ENCODE results near the gene MAP2K5. TPM values are rescaled to one million over a fixed set of nuclear protein-coding genes. Genes with fewer than 3 reads are reported as not detected.
"Not testable (repeated sequence)": the region's sequence is repeated elsewhere in the genome, so short reads cannot be mapped to it uniquely, and the experiment has no call there.

The MAP2K5 gene
- total and polyA plus RNA-seq, 8 donors = 1.8 to 94.6 (median 11.1) TPM

DNA sequence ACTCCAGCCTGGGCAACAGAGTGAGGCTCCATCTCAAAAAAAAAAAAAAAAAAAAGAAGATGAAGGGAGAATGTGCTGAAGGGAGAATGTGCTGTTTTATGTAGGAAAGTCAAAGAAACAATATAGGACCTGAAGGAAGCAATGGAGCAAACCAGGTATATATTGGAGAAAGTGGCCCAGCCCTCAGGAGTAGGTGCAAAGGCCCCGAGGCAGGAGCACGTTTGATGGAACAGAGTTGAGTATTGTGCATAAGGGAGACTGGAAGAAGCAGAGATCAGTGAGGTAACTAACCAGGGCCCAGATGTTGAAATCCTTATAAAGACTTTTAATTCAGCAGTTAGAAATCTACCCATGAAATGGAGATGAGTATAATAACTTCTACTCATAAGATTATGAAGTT lies 79.6 kb downstream of the MAP2K5 start:
- Histone ChIP-seq H3K4me3 (no peak overlapping the region), H3K27ac (no peak overlapping the region), H3K36me3 (peaks cover 0 to 24% (median 13%) of the 10 kb centered on the region in 4 donors), H3K9me3 (no peaks in the 10 kb centered on the region), H3K27me3 (no peaks in the 10 kb centered on the region), H3K4me1 (no peaks in the 10 kb centered on the region)
- TF ChIP-seq, protein P1, sequence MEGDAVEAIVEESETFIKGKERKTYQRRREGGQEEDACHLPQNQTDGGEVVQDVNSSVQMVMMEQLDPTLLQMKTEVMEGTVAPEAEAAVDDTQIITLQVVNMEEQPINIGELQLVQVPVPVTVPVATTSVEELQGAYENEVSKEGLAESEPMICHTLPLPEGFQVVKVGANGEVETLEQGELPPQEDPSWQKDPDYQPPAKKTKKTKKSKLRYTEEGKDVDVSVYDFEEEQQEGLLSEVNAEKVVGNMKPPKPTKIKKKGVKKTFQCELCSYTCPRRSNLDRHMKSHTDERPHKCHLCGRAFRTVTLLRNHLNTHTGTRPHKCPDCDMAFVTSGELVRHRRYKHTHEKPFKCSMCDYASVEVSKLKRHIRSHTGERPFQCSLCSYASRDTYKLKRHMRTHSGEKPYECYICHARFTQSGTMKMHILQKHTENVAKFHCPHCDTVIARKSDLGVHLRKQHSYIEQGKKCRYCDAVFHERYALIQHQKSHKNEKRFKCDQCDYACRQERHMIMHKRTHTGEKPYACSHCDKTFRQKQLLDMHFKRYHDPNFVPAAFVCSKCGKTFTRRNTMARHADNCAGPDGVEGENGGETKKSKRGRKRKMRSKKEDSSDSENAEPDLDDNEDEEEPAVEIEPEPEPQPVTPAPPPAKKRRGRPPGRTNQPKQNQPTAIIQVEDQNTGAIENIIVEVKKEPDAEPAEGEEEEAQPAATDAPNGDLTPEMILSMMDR (IDR thresholded peaks at IDR 0.05) = no peak
- TF ChIP-seq POLR2A (IDR thresholded peaks at IDR 0.05) (no peak), EP300 (IDR thresholded peaks at IDR 0.05) (no peak), POLR2AphosphoS5 (IDR thresholded peaks at IDR 0.05) (no peak)
- 92 to 98% (median 96%) methylated on average over 2 of the region's 2 CpGs for WGBS, 5 donors
- DNase-seq = no peak
- intact Hi-C loops (cut with DNase I; ENCODE audit: low total_unique reads) = no loop called here

DNA sequence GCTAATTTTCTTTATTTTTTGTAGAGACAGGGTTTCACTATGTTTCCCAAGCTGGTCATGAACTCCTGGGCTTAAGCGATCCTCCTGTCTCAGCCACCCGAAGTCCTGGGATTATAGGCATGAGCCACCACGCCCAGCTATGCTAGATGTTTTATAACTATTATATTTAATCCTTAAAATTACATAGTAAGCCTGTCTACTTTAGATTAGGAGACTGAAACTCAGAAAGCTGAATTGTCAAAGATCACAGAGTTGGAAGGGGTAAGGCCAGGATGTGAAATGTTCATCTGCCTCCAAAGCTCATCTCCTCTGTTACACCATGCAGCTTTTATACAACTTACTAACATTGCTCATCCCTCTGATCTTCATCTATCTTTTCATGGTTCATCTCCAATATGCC lies 89.8 kb downstream of the MAP2K5 start:
- intact Hi-C loops (cut with DNase I; ENCODE audit: low total_unique reads) = no loop called here
- Histone ChIP-seq H3K36me3 (peaks cover 0 to 41% (median 22%) of the 10 kb centered on the region in 4 donors), H3K4me1 (no peaks in the 10 kb centered on the region), H3K9me3 (no peaks in the 10 kb centered on the region), H3K27ac (no peak overlapping the region), H3K27me3 (no peaks in the 10 kb centered on the region), H3K4me3 (no peak overlapping the region)
- TF ChIP-seq, protein P1 (IDR thresholded peaks at IDR 0.05) = no peak
- TF ChIP-seq EP300 (IDR thresholded peaks at IDR 0.05) (no peak), POLR2AphosphoS5 (IDR thresholded peaks at IDR 0.05) (no peak), POLR2A (IDR thresholded peaks at IDR 0.05) (no peak)
- DNase-seq = no peak
- 96 to 97% (median 97%) methylated on average over 3 of the region's 3 CpGs for WGBS, 5 donors

DNA sequence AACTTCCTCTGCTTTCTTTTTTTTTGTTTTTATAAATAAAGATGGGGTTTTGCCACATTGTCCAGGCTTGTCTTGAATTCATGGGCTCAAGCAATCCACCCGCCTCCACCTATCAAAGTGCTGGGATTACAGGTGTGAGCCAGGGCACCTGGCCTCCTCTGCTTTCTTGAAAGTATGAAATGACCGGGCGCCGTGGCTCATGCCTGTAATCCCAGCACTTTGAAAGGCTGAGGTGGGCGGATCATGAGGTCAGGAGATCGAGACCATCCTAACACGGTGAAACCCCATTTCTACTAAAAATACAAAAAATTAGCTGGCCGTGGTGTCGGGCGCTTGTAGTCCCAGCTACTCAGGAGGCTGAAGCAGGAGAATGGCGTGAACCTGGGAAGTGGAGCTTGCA lies 93.4 kb downstream of the MAP2K5 start:
- H3K27ac ChIP-seq; DNase-seq; H3K4me1 ChIP-seq; H3K4me3 ChIP-seq; H3K9me3 ChIP-seq; H3K27me3 ChIP-seq; intact Hi-C loops (cut with DNase I; ENCODE audit: low total_unique reads): not testable (repeated sequence)
- 89 to 96% (median 94%) methylated on average over 11 of the region's 11 CpGs for WGBS, 5 donors
- peaks cover 0 to 40% (median 16%) of the 10 kb centered on the region in 4 donors for H3K36me3 ChIP-seq

DNA sequence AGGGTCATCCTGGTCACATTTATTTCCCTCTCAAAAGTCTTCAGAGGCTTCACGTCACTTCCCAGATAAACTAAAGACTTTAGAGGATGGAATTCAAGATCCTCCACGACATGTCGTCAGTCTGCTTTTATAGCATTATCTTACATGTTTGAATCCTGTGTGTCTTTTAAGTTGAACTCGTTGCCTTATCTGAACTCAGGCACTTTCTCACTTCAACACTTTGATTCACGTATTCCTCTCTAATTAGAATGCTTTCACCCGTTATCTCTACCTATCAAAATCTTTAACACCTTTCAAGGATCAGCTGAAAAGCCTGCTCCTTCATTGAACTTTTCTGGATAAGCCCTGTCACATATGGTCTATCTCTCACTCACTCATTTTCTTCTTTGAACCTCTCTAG lies 97.1 kb downstream of the MAP2K5 start:
- H3K27ac ChIP-seq = no peak overlapping the region
- H3K4me3 ChIP-seq = no peak overlapping the region
- no peaks in the 10 kb centered on the region for H3K4me1 ChIP-seq
- no peak for DNase-seq
- TF ChIP-seq POLR2AphosphoS5 (IDR thresholded peaks at IDR 0.05) = no peak
- no peak for TF ChIP-seq EP300 (IDR thresholded peaks at IDR 0.05)
- TF ChIP-seq POLR2A (IDR thresholded peaks at IDR 0.05) = no peak
- H3K36me3 ChIP-seq = peaks cover 0 to 19% (median 2%) of the 10 kb centered on the region in 4 donors
- WGBS, 5 donors = 84 to 92% (median 86%) methylated on average over 6 of the region's 6 CpGs
- intact Hi-C loops (cut with DNase I; ENCODE audit: low total_unique reads) = no loop called here
- no peaks in the 10 kb centered on the region for H3K27me3 ChIP-seq
- H3K9me3 ChIP-seq = no peaks in the 10 kb centered on the region

DNA sequence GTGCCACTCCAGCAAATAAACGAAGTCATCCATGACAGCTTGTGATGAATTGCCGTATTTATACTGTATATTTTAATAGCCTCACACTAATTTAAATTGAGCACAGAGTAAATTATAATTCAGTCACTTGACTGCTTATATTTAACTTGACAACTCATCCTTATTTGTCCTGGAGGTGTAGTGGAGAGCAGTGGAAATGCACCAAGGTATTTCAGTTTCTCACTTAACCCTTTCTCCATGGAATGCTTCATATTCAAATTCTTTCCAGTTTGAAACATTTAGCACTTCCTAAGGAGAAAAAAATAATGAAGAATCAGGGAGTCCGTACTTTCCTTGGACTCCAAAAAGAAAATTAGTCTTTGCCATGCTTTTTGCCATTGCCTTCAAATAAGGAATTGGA lies 99.0 kb downstream of the MAP2K5 start:
- Histone ChIP-seq H3K27ac (no peak overlapping the region), H3K9me3 (no peaks in the 10 kb centered on the region), H3K36me3 (peaks cover 0 to 19% (median 2%) of the 10 kb centered on the region in 4 donors), H3K27me3 (no peaks in the 10 kb centered on the region), H3K4me1 (no peaks in the 10 kb centered on the region), H3K4me3 (no peak overlapping the region)
- DNase-seq = no peak
- intact Hi-C loops (cut with DNase I; ENCODE audit: low total_unique reads) = no loop called here
- WGBS, 5 donors = 70 to 80% (median 76%) methylated on average over 3 of the region's 3 CpGs
- TF ChIP-seq POLR2AphosphoS5 (IDR thresholded peaks at IDR 0.05) = no peak
- no peak for TF ChIP-seq EP300 (IDR thresholded peaks at IDR 0.05)
- TF ChIP-seq, protein P1 (IDR thresholded peaks at IDR 0.05) = no peak
- no peak for TF ChIP-seq POLR2A (IDR thresholded peaks at IDR 0.05)
